Measurements from ENCODE around the gene FBXL20.

- TF ChIP-seq, protein P1, sequence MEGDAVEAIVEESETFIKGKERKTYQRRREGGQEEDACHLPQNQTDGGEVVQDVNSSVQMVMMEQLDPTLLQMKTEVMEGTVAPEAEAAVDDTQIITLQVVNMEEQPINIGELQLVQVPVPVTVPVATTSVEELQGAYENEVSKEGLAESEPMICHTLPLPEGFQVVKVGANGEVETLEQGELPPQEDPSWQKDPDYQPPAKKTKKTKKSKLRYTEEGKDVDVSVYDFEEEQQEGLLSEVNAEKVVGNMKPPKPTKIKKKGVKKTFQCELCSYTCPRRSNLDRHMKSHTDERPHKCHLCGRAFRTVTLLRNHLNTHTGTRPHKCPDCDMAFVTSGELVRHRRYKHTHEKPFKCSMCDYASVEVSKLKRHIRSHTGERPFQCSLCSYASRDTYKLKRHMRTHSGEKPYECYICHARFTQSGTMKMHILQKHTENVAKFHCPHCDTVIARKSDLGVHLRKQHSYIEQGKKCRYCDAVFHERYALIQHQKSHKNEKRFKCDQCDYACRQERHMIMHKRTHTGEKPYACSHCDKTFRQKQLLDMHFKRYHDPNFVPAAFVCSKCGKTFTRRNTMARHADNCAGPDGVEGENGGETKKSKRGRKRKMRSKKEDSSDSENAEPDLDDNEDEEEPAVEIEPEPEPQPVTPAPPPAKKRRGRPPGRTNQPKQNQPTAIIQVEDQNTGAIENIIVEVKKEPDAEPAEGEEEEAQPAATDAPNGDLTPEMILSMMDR (IDR thresholded peaks at IDR 0.05): no peak
- TF ChIP-seq POLR2A (IDR thresholded peaks at IDR 0.05): no peak
These were observed 119.6 kb downstream of the FBXL20 start for GRCh38 chr17:39281806-39282205.
